Astrocyte (in vitro differentiated cells and primary cell): ENCODE measurements around the gene LIMA1.

Experiments used
- EZH2 ChIP-seq: IDR thresholded peaks from 2 replicates; pipeline ENCODE4 v1.6.1; 2012; ENCODE audit warnings: mild to moderate bottlenecking, low read length, inconsistent platforms; ENCODE audit not compliant: insufficient read depth
- TF ChIP-seq, protein P1 (sequence below): IDR thresholded peaks from 2 replicates; pipeline ENCODE4 v1.5.1; 2011; ENCODE audit warnings: low read depth, mild to moderate bottlenecking, inconsistent platforms, low read length, moderate library complexity; ENCODE audit not compliant: insufficient read depth

DNA sequence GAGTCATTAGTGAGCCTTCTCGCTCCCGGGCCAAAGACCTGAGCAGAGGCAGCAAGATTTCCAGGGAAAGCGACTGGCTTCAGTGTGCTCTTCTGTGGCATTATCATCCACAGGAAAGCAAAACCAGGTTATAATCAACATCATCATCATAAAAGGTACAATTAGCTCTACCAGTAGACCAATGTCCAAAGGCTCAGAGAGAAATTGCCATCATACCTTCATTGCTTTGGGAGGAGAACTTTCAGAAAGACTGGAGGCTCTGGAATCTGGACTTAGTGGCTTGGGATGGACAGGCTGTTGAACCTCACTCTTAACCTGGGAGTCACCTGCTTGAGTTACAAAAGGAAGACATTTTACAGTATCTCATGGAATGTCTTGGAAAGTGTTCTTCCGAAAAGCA is 91.1 kb downstream of the LIMA1 start:
- TF ChIP-seq, protein P1, sequence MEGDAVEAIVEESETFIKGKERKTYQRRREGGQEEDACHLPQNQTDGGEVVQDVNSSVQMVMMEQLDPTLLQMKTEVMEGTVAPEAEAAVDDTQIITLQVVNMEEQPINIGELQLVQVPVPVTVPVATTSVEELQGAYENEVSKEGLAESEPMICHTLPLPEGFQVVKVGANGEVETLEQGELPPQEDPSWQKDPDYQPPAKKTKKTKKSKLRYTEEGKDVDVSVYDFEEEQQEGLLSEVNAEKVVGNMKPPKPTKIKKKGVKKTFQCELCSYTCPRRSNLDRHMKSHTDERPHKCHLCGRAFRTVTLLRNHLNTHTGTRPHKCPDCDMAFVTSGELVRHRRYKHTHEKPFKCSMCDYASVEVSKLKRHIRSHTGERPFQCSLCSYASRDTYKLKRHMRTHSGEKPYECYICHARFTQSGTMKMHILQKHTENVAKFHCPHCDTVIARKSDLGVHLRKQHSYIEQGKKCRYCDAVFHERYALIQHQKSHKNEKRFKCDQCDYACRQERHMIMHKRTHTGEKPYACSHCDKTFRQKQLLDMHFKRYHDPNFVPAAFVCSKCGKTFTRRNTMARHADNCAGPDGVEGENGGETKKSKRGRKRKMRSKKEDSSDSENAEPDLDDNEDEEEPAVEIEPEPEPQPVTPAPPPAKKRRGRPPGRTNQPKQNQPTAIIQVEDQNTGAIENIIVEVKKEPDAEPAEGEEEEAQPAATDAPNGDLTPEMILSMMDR, result no peak
- no peak for TF ChIP-seq EZH2
